Activated T-helper 1 cell treated with anti-CD3 and anti-CD28 coated beads, Interleukin-12 subunit alpha, Interleukin-12 subunit beta, Interleukin-2, Interleukin-4 antibody, amounts not matched to agents 30 ng/mL and 10 ng/mL and 1 ng/mL, durations not matched to agents 14 hours and 24 hours and 36 hours (primary cell): ENCODE results near the gene KCNMA1. TPM values are rescaled to one million over a fixed set of nuclear protein-coding genes. Genes with fewer than 3 reads are reported as not detected.

ENCODE experiments used
- DNase-seq: peaks from one replicate; pipeline ENCODE4 v3.0.0; 2021; ENCODE audit warnings: low spot score
- H3K27ac Mint-ChIP-seq: one replicate; pipeline ENCODE4 v1.8.0; 2021; ENCODE audit warnings: mild to moderate bottlenecking, mixed read lengths
- H3K27me3 Mint-ChIP-seq: one replicate; pipeline ENCODE4 v1.8.0; 2022; ENCODE audit warnings: mild to moderate bottlenecking, moderate library complexity, mixed read lengths; ENCODE audit not compliant: insufficient read depth
- H3K36me3 Mint-ChIP-seq: one replicate; pipeline ENCODE4 v1.8.0; 2021; ENCODE audit warnings: low read depth, mixed read lengths
- H3K4me1 Mint-ChIP-seq: one replicate; pipeline ENCODE4 v1.8.0; 2021; ENCODE audit warnings: low read depth, mixed read lengths
- H3K4me3 Mint-ChIP-seq: one replicate; pipeline ENCODE4 v1.8.0; 2021; ENCODE audit warnings: mild to moderate bottlenecking, moderate library complexity, mixed read lengths
- H3K9me3 Mint-ChIP-seq: one replicate; pipeline ENCODE4 v1.8.0; 2021; ENCODE audit warnings: mixed read lengths
- intact Hi-C: fragments of 100-400 bp; cut with micrococcal nuclease; formaldehyde crosslinking; loops from one replicate; pipeline ENCODE4 v1.15.1; 2024
- total RNA-seq: library from RNA; stranded (reverse); gene quantifications from 2 replicates; pipeline ENCODE4 v1.2.3, GENCODE V29; 2022

The KCNMA1 gene
- total RNA-seq, 1 donor from 2014 or later, result not detected

DNA sequence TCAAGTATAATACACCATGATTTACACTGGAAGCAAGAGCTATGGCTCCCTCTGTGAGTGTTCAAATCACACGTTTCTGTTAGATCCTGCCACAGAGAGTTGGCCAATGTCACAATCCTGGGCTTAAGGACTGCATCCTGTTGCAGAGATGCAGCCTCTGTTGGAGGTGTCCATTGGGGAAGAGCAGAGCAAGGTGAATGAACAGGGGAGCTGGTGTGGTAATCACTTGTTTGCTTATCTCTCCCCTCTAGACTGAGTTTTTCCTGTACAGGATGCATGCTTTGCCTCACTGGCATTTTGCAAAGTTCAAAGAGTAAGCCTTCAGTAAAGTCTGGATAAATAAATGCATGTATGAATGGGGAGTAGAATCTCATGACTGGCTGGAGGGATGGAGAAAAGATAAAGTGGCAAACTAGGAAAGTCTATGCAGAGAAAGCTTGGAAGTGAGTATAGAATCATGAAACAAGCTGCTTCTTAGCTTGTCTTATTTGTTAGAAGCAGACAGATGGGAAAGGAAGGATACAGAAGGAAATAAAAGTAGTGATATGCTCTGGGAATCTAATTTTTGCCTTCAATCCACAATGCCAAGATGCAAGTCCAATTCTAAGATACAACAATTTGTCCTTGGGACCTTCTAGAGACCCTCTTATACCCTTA, 605.9 kb downstream of the KCNMA1 start:
- H3K27me3 Mint-ChIP-seq, result peaks cover 7% of the 10 kb centered on the region
- no peak overlapping the region for H3K27ac Mint-ChIP-seq
- intact Hi-C loops, result no loop called here
- no peak overlapping the region for H3K4me3 Mint-ChIP-seq
- no peaks in the 10 kb centered on the region for H3K36me3 Mint-ChIP-seq
- H3K4me1 Mint-ChIP-seq, result no peaks in the 10 kb centered on the region
- no peak for DNase-seq
- H3K9me3 Mint-ChIP-seq, result no peaks in the 10 kb centered on the region

- no peaks in the 10 kb centered on the region for H3K36me3 Mint-ChIP-seq
- no peak for DNase-seq
- no peak overlapping the region for H3K27ac Mint-ChIP-seq
- H3K4me3 Mint-ChIP-seq, result no peak overlapping the region
- intact Hi-C loops, result no loop called here
- H3K4me1 Mint-ChIP-seq, result no peaks in the 10 kb centered on the region
- no peaks in the 10 kb centered on the region for H3K9me3 Mint-ChIP-seq
- peaks cover 7% of the 10 kb centered on the region for H3K27me3 Mint-ChIP-seq
Observed at GRCh38 chr10:77030974-77031373, 606.6 kb downstream of the KCNMA1 start.

GRCh38 chr10:77029777-77030717, 607.6 kb downstream of the KCNMA1 start:
- H3K4me3 Mint-ChIP-seq, result no peak overlapping the region
- intact Hi-C loops, result no loop called here
- DNase-seq, result no peak
- H3K36me3 Mint-ChIP-seq, result no peaks in the 10 kb centered on the region
- H3K27ac Mint-ChIP-seq, result no peak overlapping the region
- no peaks in the 10 kb centered on the region for H3K4me1 Mint-ChIP-seq
- H3K27me3 Mint-ChIP-seq, result peaks cover 7% of the 10 kb centered on the region
- no peaks in the 10 kb centered on the region for H3K9me3 Mint-ChIP-seq

- intact Hi-C loops, result no loop called here
- Mint-ChIP-seq H3K4me3 (no peak overlapping the region), H3K27ac (no peak overlapping the region)
Observed at GRCh38 chr10:77028042-77028441, 609.6 kb downstream of the KCNMA1 start.

GRCh38 chr10:77027576-77027975, 610.0 kb downstream of the KCNMA1 start:
- Mint-ChIP-seq H3K27me3 (peaks cover 5% of the 10 kb centered on the region), H3K27ac (no peak overlapping the region), H3K4me3 (no peak overlapping the region), H3K36me3 (no peaks in the 10 kb centered on the region), H3K9me3 (no peaks in the 10 kb centered on the region), H3K4me1 (no peaks in the 10 kb centered on the region)
- no peak for DNase-seq
- intact Hi-C loops, result no loop called here

More at GRCh38 chr10:77028042-77028441, 609.6 kb downstream of the KCNMA1 start:
- DNase-seq, result no peak
- H3K36me3 Mint-ChIP-seq, result no peaks in the 10 kb centered on the region
- no peaks in the 10 kb centered on the region for H3K9me3 Mint-ChIP-seq
- no peaks in the 10 kb centered on the region for H3K4me1 Mint-ChIP-seq
- H3K27me3 Mint-ChIP-seq, result peaks cover 5% of the 10 kb centered on the region

- Mint-ChIP-seq H3K4me3 (no peak overlapping the region), H3K27me3 (peaks cover 5% of the 10 kb centered on the region), H3K9me3 (no peaks in the 10 kb centered on the region), H3K27ac (no peak overlapping the region), H3K4me1 (no peaks in the 10 kb centered on the region), H3K36me3 (no peaks in the 10 kb centered on the region)
- intact Hi-C loops, result no loop called here
- no peak for DNase-seq
Observed at GRCh38 chr10:77027141-77027540, 610.5 kb downstream of the KCNMA1 start.

DNA sequence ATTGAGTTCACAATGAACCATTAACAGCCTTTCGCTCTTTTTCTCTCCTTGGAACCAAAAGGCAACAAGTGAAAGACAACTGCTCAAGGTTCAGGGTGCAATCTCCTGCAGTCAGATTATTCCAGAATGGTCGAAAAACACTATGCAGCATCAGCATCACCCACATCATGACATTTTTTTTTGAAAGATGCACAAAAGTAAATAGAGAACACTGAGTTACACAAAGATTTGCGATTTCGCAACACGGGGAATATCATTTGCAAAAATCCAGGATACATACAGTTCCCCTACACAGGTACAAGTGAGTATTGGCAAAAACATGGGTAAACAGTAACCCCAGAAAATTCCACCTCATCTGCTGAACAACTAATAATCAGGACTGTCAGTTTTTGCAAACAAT, 611.5 kb downstream of the KCNMA1 start:
- H3K27me3 Mint-ChIP-seq, result peaks cover 5% of the 10 kb centered on the region
- H3K4me1 Mint-ChIP-seq, result no peaks in the 10 kb centered on the region
- intact Hi-C loops, result no loop called here
- no peaks in the 10 kb centered on the region for H3K36me3 Mint-ChIP-seq
- H3K27ac Mint-ChIP-seq, result no peak overlapping the region
- no peak overlapping the region for H3K4me3 Mint-ChIP-seq
- H3K9me3 Mint-ChIP-seq, result no peaks in the 10 kb centered on the region
- no peak for DNase-seq

- DNase-seq, result no peak
- H3K4me1 Mint-ChIP-seq, result no peaks in the 10 kb centered on the region
- H3K27ac Mint-ChIP-seq, result no peak overlapping the region
- intact Hi-C loops, result no loop called here
- no peaks in the 10 kb centered on the region for H3K36me3 Mint-ChIP-seq
- H3K4me3 Mint-ChIP-seq, result no peak overlapping the region
- H3K27me3 Mint-ChIP-seq, result peaks cover under 1% of the 10 kb centered on the region
- no peaks in the 10 kb centered on the region for H3K9me3 Mint-ChIP-seq
Observed at GRCh38 chr10:77024461-77024860, 613.1 kb downstream of the KCNMA1 start.

DNA sequence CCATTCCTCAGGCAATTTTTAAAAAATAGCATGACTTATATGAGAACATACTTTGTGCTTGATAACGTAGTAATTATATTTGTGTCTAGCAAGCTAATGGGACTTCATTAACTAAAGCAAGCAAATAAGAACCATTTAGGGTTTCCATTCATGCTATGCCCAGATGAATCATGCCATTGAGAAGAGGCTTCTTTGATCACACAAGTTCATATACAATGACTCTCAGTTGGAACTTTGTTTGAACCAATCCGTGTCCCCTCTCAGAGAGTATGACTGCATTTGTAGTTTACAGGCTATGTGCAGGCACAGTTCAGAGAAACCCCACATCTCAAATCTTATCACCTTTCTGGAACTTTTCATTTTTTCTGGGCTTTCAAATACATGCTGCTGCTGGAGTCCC, 614.2 kb downstream of the KCNMA1 start:
- H3K9me3 Mint-ChIP-seq, result no peaks in the 10 kb centered on the region
- H3K4me1 Mint-ChIP-seq, result no peaks in the 10 kb centered on the region
- intact Hi-C loops, result no loop called here
- no peak overlapping the region for H3K27ac Mint-ChIP-seq
- no peak overlapping the region for H3K4me3 Mint-ChIP-seq
- no peaks in the 10 kb centered on the region for H3K27me3 Mint-ChIP-seq
- no peaks in the 10 kb centered on the region for H3K36me3 Mint-ChIP-seq
- no peak for DNase-seq

- Mint-ChIP-seq H3K27ac (no peak overlapping the region), H3K27me3 (no peaks in the 10 kb centered on the region), H3K9me3 (no peaks in the 10 kb centered on the region), H3K4me1 (no peaks in the 10 kb centered on the region), H3K4me3 (no peak overlapping the region), H3K36me3 (no peaks in the 10 kb centered on the region)
- intact Hi-C loops, result no loop called here
- DNase-seq, result no peak
Observed at GRCh38 chr10:77022671-77023070, 614.9 kb downstream of the KCNMA1 start.

- no peak overlapping the region for H3K27ac Mint-ChIP-seq
- H3K27me3 Mint-ChIP-seq, result no peaks in the 10 kb centered on the region
- H3K9me3 Mint-ChIP-seq, result no peaks in the 10 kb centered on the region
- H3K4me3 Mint-ChIP-seq, result no peak overlapping the region
- intact Hi-C loops, result no loop called here
- no peaks in the 10 kb centered on the region for H3K36me3 Mint-ChIP-seq
- DNase-seq, result no peak
- no peaks in the 10 kb centered on the region for H3K4me1 Mint-ChIP-seq
Observed at GRCh38 chr10:77021966-77022490, 615.6 kb downstream of the KCNMA1 start.

GRCh38 chr10:77020426-77021040, 617.1 kb downstream of the KCNMA1 start:
- H3K4me1 Mint-ChIP-seq, result no peaks in the 10 kb centered on the region
- no peak overlapping the region for H3K27ac Mint-ChIP-seq
- H3K9me3 Mint-ChIP-seq, result no peaks in the 10 kb centered on the region
- no peaks in the 10 kb centered on the region for H3K27me3 Mint-ChIP-seq
- H3K36me3 Mint-ChIP-seq, result no peaks in the 10 kb centered on the region
- intact Hi-C loops, result no loop called here
- H3K4me3 Mint-ChIP-seq, result no peak overlapping the region
- no peak for DNase-seq

- no peaks in the 10 kb centered on the region for H3K9me3 Mint-ChIP-seq
- intact Hi-C loops, result no loop called here
- no peak for DNase-seq
- no peaks in the 10 kb centered on the region for H3K36me3 Mint-ChIP-seq
- H3K27ac Mint-ChIP-seq, result no peak overlapping the region
- no peaks in the 10 kb centered on the region for H3K4me1 Mint-ChIP-seq
- no peaks in the 10 kb centered on the region for H3K27me3 Mint-ChIP-seq
- H3K4me3 Mint-ChIP-seq, result no peak overlapping the region
Observed at GRCh38 chr10:77016855-77017254, 620.8 kb downstream of the KCNMA1 start.
